Measurements from ENCODE around the gene XKR3.

The XKR3 gene

DNA sequence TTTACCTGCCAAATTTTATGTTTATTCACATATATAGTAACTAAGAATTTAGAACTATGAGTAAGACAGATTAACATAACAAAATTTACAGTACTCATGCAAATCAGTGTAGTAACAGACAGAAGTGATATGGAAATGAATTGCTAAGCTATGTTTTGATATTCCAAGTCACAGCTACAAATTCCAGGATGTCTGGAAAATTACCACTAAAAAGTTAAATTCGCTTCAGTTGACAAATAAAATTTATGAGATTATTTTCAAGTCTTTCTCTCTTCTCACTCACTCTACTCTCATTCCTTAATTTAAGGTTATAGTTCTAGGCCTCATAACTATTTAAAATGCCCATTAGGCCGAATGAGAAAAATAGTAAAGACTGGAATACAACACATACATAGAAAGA lies 18.1 kb downstream of the XKR3 start:
- TF ChIP-seq POLR2AphosphoS5 (IDR thresholded peaks at IDR 0.05; ENCODE audit: low read depth), result no peak

DNA sequence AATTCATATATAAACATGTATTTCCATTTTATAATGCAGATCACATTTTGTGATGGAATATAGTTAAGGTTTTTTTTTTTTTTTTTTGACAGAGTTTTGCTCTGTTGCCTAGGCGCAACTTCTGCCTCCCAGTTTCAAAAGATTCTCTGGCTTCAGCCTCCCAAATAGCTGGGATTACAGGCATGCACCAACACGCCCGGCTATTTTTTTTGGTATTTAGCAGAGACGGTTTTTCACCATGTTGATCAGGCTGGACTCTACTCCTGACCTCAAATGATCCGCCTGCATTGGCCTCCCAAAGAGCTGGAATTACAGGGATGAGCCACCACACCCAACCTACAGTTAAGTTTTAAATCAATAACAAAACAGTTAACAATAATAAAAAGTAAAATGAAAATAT lies 18.8 kb downstream of the XKR3 start:
- DNase-seq (ENCODE audit: low read depth in 1 of 2, low spot score in 1 of 2), result no peak
- H3K27ac ChIP-seq (replicated peaks), result no peak overlapping the region
- H3K4me3 ChIP-seq (replicated peaks; ENCODE audit: insufficient read depth, low read length), result no peak overlapping the region
- TF ChIP-seq GABPA (IDR thresholded peaks at IDR 0.05; ENCODE audit: low read depth), result no peak
- no peak for TF ChIP-seq POLR2AphosphoS5 (IDR thresholded peaks at IDR 0.05; ENCODE audit: low read depth)
- TF ChIP-seq CTCF (IDR thresholded peaks at IDR 0.05; ENCODE audit: insufficient read depth, low read length), result no peak
- no peaks in the 10 kb centered on the region for H3K27me3 ChIP-seq (ENCODE audit: insufficient read depth, poor library complexity, severe bottlenecking)

More for the DNA sequence above, 18.1 kb downstream of the XKR3 start:
- H3K27ac ChIP-seq (replicated peaks), result no peak overlapping the region
- no peaks in the 10 kb centered on the region for H3K27me3 ChIP-seq (ENCODE audit: insufficient read depth, poor library complexity, severe bottlenecking)
- no peak for DNase-seq (ENCODE audit: low read depth in 1 of 2, low spot score in 1 of 2)
- no peak overlapping the region for H3K4me3 ChIP-seq (replicated peaks; ENCODE audit: insufficient read depth, low read length)

DNA sequence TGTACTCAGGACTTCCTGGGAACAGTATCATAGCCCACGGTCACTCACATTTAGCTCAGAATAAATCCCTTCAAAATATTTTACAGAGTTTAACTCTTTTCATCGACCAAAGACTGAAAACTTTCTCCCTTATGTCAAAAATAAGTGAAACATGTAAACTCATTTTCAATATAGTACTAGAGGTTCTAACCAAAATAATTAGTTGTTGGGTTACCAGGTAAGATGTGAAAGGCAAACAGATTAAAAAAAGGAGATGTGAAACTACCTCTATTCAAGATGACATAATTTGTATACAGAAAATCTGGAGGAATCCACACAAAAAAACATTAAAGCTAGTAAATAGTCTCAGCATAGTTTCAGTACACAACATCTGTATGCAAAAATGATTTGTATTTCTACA lies 20.3 kb downstream of the XKR3 start:
- H3K27ac ChIP-seq (replicated peaks), result no peak overlapping the region

GRCh38 chr22:16803255-16803917 lies 21.8 kb downstream of the XKR3 start:
- peaks cover 2% of the 10 kb centered on the region for H3K27me3 ChIP-seq (ENCODE audit: insufficient read depth, poor library complexity, severe bottlenecking)
- no peak overlapping the region for H3K4me3 ChIP-seq (replicated peaks; ENCODE audit: insufficient read depth, low read length)
- no peak for DNase-seq (ENCODE audit: low read depth in 1 of 2, low spot score in 1 of 2)
- no peak overlapping the region for H3K27ac ChIP-seq (replicated peaks)
- TF ChIP-seq CTCF (IDR thresholded peaks at IDR 0.05; ENCODE audit: insufficient read depth, low read length) (no peak), GABPA (IDR thresholded peaks at IDR 0.05; ENCODE audit: low read depth) (no peak), SPI1 (IDR thresholded peaks at IDR 0.05; ENCODE audit: borderline replicate concordance, low read depth) (no peak), POLR2AphosphoS5 (IDR thresholded peaks at IDR 0.05; ENCODE audit: low read depth) (no peak)
- TF ChIP-seq, protein P1, sequence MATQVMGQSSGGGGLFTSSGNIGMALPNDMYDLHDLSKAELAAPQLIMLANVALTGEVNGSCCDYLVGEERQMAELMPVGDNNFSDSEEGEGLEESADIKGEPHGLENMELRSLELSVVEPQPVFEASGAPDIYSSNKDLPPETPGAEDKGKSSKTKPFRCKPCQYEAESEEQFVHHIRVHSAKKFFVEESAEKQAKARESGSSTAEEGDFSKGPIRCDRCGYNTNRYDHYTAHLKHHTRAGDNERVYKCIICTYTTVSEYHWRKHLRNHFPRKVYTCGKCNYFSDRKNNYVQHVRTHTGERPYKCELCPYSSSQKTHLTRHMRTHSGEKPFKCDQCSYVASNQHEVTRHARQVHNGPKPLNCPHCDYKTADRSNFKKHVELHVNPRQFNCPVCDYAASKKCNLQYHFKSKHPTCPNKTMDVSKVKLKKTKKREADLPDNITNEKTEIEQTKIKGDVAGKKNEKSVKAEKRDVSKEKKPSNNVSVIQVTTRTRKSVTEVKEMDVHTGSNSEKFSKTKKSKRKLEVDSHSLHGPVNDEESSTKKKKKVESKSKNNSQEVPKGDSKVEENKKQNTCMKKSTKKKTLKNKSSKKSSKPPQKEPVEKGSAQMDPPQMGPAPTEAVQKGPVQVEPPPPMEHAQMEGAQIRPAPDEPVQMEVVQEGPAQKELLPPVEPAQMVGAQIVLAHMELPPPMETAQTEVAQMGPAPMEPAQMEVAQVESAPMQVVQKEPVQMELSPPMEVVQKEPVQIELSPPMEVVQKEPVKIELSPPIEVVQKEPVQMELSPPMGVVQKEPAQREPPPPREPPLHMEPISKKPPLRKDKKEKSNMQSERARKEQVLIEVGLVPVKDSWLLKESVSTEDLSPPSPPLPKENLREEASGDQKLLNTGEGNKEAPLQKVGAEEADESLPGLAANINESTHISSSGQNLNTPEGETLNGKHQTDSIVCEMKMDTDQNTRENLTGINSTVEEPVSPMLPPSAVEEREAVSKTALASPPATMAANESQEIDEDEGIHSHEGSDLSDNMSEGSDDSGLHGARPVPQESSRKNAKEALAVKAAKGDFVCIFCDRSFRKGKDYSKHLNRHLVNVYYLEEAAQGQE (IDR thresholded peaks at IDR 0.05; ENCODE audit: insufficient replicate concordance, low read depth), result no peak

More for the DNA sequence above, 20.3 kb downstream of the XKR3 start:
- TF ChIP-seq GABPA (IDR thresholded peaks at IDR 0.05; ENCODE audit: low read depth) (no peak), CTCF (IDR thresholded peaks at IDR 0.05; ENCODE audit: insufficient read depth, low read length) (no peak), POLR2AphosphoS5 (IDR thresholded peaks at IDR 0.05; ENCODE audit: low read depth) (no peak), SPI1 (IDR thresholded peaks at IDR 0.05; ENCODE audit: borderline replicate concordance, low read depth) (no peak)
- TF ChIP-seq, protein P1 (IDR thresholded peaks at IDR 0.05; ENCODE audit: insufficient replicate concordance, low read depth), result no peak
- no peak overlapping the region for H3K4me3 ChIP-seq (replicated peaks; ENCODE audit: insufficient read depth, low read length)
- DNase-seq (ENCODE audit: low read depth in 1 of 2, low spot score in 1 of 2), result no peak
- peaks cover 2% of the 10 kb centered on the region for H3K27me3 ChIP-seq (ENCODE audit: insufficient read depth, poor library complexity, severe bottlenecking)
